ENCODE measurements around the gene STOML3.
"Not testable (repeated sequence)": the region's sequence is repeated elsewhere in the genome, so short reads cannot be mapped to it uniquely, and the experiment has no call there.

The STOML3 gene

DNA sequence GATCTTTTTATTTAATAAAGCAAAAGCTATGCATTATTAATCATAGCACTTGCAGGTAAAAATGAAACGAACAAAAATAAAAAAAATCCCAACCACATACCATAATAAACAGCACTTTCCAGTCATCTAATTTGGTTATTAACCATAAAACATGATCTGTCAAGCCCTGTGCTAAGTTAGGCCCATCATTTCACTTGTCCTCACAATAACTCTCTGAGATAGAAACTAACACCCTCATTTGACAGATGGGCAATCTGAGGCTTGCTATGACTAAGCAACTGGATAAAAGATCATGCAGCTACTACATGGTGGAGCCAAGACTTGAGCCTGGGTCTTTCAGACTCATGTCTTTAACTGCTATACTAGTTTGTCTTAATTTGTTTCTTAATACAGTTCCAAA is 25.5 kb upstream of the STOML3 start:
- peaks cover 32 to 99% of the 10 kb centered on the region in 2 donors for H3K36me3 ChIP-seq (replicated peaks in 1 of 2; ENCODE audit: control insufficient read depth in 2 of 2, insufficient read depth in 2 of 2, low read length in 2 of 2)
- no CpG with 5 or more reads among the region's 1 CpG for WGBS, 2 donors (ENCODE audit: extremely low coverage in 2 of 2, insufficient read length in 2 of 2, insufficient replicate concordance in 1 of 2)

DNA sequence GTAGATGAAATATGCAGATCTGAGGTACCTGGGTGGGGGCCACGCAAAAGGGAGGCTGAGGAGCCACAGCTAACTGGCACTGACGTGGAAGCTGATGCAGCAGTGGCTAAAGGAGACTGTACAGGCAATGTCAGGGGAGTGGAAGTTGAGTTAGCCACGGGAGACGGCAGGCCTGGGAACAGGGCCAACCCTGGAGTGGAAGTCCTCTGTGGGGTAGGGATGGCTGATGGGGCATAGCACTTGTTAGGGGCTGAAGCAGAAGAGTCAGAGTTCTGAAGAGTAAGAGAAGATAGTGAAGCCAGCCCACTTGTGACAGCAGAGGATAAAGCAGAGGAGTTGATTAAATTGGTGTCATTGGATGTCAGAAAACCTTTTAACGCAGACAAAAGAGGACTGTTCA is 22.8 kb upstream of the STOML3 start:
- Histone ChIP-seq H3K36me3 (replicated peaks in 1 of 2; ENCODE audit: control insufficient read depth in 2 of 2, insufficient read depth in 2 of 2, low read length in 2 of 2) (peaks cover 30 to 100% of the 10 kb centered on the region in 2 donors), H3K4me3 (ENCODE audit: low read length in 2 of 2) (no peak overlapping the region), H3K4me1 (ENCODE audit: control insufficient read depth in 2 of 2, insufficient read depth in 1 of 2, low read depth in 1 of 2, low read length in 2 of 2) (peaks cover 0 to 1% of the 10 kb centered on the region in 2 donors), H4K8ac (ENCODE audit: low read depth, low read length) (no peak overlapping the region), H3K4me2 (ENCODE audit: insufficient read depth, low read length, poor library complexity, severe bottlenecking) (no peak overlapping the region), H3K79me1 (ENCODE audit: low read depth, low read length) (no peaks in the 10 kb centered on the region), H3K18ac (ENCODE audit: low read length) (no peak overlapping the region), H2AK5ac (ENCODE audit: low read depth, low read length) (no peak overlapping the region), H2BK12ac (ENCODE audit: low read length) (no peak overlapping the region), H3K9me3 (replicated peaks in 1 of 2; ENCODE audit: control insufficient read depth in 2 of 2, insufficient read depth in 1 of 2, low read depth in 1 of 2, low read length in 2 of 2) (no peaks in the 10 kb centered on the region), H3K4ac (ENCODE audit: low read length) (no peak overlapping the region), H3K23ac (ENCODE audit: low read depth, low read length, poor library complexity) (no peak overlapping the region), H3K14ac (ENCODE audit: low read length) (no peak overlapping the region), H3K9ac (ENCODE audit: low read depth, low read length, poor library complexity) (no peak overlapping the region), H4K91ac (ENCODE audit: low read depth, low read length, poor library complexity) (no peak overlapping the region), H3K27me3 (ENCODE audit: control insufficient read depth in 3 of 3, insufficient read depth in 3 of 3, low read depth in 1 of 3, low read length in 3 of 3) (no peaks in the 10 kb centered on the region), H2BK15ac (ENCODE audit: low read length) (no peak overlapping the region), H2BK5ac (ENCODE audit: low read length) (no peak overlapping the region), H3K27ac (replicated peaks; ENCODE audit: low read length) (no peak overlapping the region), H2AFZ (ENCODE audit: low read length) (no peak overlapping the region), H2BK120ac (ENCODE audit: low read depth, low read length) (no peak overlapping the region)
- WGBS, 2 donors (ENCODE audit: extremely low coverage in 2 of 2, insufficient read length in 2 of 2, insufficient replicate concordance in 1 of 2) = no CpG with 5 or more reads among the region's 5 CpGs
- DNase-seq (ENCODE audit: low spot score) = no peak

More for the DNA sequence above, 25.5 kb upstream of the STOML3 start:
- Histone ChIP-seq H3K4ac (ENCODE audit: low read length) (no peak overlapping the region), H3K4me2 (ENCODE audit: insufficient read depth, low read length, poor library complexity, severe bottlenecking) (no peak overlapping the region), H4K8ac (ENCODE audit: low read depth, low read length) (no peak overlapping the region), H2BK120ac (ENCODE audit: low read depth, low read length) (no peak overlapping the region), H3K79me1 (ENCODE audit: low read depth, low read length) (no peaks in the 10 kb centered on the region), H3K14ac (ENCODE audit: low read length) (no peak overlapping the region), H2BK5ac (ENCODE audit: low read length) (no peak overlapping the region), H3K9me3 (replicated peaks in 1 of 2; ENCODE audit: control insufficient read depth in 2 of 2, insufficient read depth in 1 of 2, low read depth in 1 of 2, low read length in 2 of 2) (no peaks in the 10 kb centered on the region), H2AFZ (ENCODE audit: low read length) (no peak overlapping the region), H3K9ac (ENCODE audit: low read depth, low read length, poor library complexity) (no peak overlapping the region), H4K91ac (ENCODE audit: low read depth, low read length, poor library complexity) (no peak overlapping the region), H3K27ac (replicated peaks; ENCODE audit: low read length) (no peak overlapping the region), H3K27me3 (ENCODE audit: control insufficient read depth in 3 of 3, insufficient read depth in 3 of 3, low read depth in 1 of 3, low read length in 3 of 3) (no peaks in the 10 kb centered on the region), H2BK15ac (ENCODE audit: low read length) (no peak overlapping the region), H2BK12ac (ENCODE audit: low read length) (no peak overlapping the region), H2AK5ac (ENCODE audit: low read depth, low read length) (no peak overlapping the region), H3K4me1 (ENCODE audit: control insufficient read depth in 2 of 2, insufficient read depth in 1 of 2, low read depth in 1 of 2, low read length in 2 of 2) (peaks cover 0 to 1% of the 10 kb centered on the region in 2 donors), H3K23ac (ENCODE audit: low read depth, low read length, poor library complexity) (no peak overlapping the region), H3K4me3 (ENCODE audit: low read length in 2 of 2) (no peak overlapping the region), H3K18ac (ENCODE audit: low read length) (no peak overlapping the region)
- no peak for DNase-seq (ENCODE audit: low spot score)

DNA sequence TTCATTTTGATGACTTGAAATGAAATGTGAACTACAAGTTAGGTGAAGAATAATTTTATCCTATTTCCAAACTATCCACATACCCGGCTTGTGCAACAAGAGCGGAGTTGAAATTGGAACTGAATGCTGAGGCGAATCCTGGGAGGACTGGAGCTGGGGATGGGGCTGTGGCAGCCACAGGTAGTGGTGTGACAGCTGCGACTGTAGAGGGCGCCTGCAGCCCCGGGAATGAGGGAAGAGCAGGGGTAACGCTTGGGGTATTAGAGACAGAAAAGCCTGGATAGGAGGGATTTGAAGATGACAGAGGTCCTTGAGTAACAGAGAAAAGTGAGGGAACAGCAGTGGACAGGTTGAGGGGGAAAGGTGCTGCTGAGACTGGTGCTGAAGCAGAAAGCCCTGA is 22.0 kb upstream of the STOML3 start:
- H3K23ac ChIP-seq (ENCODE audit: low read depth, low read length, poor library complexity) = no peak overlapping the region
- no peak overlapping the region for H3K14ac ChIP-seq (ENCODE audit: low read length)
- no peak overlapping the region for H4K91ac ChIP-seq (ENCODE audit: low read depth, low read length, poor library complexity)
- H4K8ac ChIP-seq (ENCODE audit: low read depth, low read length) = no peak overlapping the region
- H3K27ac ChIP-seq (replicated peaks; ENCODE audit: low read length) = no peak overlapping the region
- no peak overlapping the region for H2BK5ac ChIP-seq (ENCODE audit: low read length)
- H3K4me3 ChIP-seq (ENCODE audit: low read length in 2 of 2) = no peak overlapping the region
- no peak overlapping the region for H3K4me2 ChIP-seq (ENCODE audit: insufficient read depth, low read length, poor library complexity, severe bottlenecking)
- H2BK120ac ChIP-seq (ENCODE audit: low read depth, low read length) = no peak overlapping the region
- no peaks in the 10 kb centered on the region for H3K27me3 ChIP-seq (ENCODE audit: control insufficient read depth in 3 of 3, insufficient read depth in 3 of 3, low read depth in 1 of 3, low read length in 3 of 3)
- H2BK15ac ChIP-seq (ENCODE audit: low read length) = no peak overlapping the region
- no peaks in the 10 kb centered on the region for H3K4me1 ChIP-seq (ENCODE audit: control insufficient read depth in 2 of 2, insufficient read depth in 1 of 2, low read depth in 1 of 2, low read length in 2 of 2)
- no peak for DNase-seq (ENCODE audit: low spot score)
- H2BK12ac ChIP-seq (ENCODE audit: low read length) = no peak overlapping the region
- H3K4ac ChIP-seq (ENCODE audit: low read length) = no peak overlapping the region
- H3K18ac ChIP-seq (ENCODE audit: low read length) = no peak overlapping the region
- no CpG with 5 or more reads among the region's 7 CpGs for WGBS, 2 donors (ENCODE audit: extremely low coverage in 2 of 2, insufficient read length in 2 of 2, insufficient replicate concordance in 1 of 2)
- H3K9me3 ChIP-seq (replicated peaks in 1 of 2; ENCODE audit: control insufficient read depth in 2 of 2, insufficient read depth in 1 of 2, low read depth in 1 of 2, low read length in 2 of 2) = no peaks in the 10 kb centered on the region
- peaks cover 28 to 100% of the 10 kb centered on the region in 2 donors for H3K36me3 ChIP-seq (replicated peaks in 1 of 2; ENCODE audit: control insufficient read depth in 2 of 2, insufficient read depth in 2 of 2, low read length in 2 of 2)
- H2AFZ ChIP-seq (ENCODE audit: low read length) = no peak overlapping the region
- no peak overlapping the region for H2AK5ac ChIP-seq (ENCODE audit: low read depth, low read length)
- H3K79me1 ChIP-seq (ENCODE audit: low read depth, low read length) = no peaks in the 10 kb centered on the region
- no peak overlapping the region for H3K9ac ChIP-seq (ENCODE audit: low read depth, low read length, poor library complexity)

DNA sequence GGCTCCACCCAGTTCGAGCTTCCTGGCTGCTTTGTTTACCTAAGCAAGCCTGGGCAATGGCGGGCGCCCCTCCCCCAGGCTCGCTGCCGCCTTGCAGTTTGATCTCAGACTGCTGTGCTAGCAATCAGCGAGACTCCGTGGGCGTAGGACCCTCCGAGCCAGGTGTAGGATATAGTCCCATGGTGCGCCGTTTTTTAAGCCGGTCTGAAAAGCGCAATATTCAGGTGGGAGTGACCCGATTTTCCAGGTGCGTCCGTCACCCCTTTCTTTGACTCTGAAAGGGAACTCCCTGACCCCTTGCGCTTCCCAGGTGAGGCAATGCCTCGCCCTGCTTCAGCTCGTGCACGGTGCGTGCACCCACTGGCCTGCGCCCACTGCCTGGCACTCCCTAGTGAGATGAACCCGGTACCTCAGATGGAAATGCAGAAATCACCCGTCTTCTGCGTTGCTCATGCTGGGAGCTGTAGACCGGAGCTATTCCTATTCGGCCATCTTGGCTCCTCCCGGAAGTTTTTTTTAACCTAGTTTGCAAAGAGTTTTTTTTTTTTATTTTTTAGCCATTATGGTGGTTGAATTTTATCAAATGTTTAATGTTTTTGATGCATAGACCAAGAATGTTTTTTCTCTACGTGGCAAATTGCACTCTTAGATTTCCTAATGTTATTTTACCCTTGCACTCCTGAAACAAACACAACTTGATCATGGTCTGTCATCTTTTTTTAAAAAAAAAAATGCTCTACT is 15.9 kb upstream of the STOML3 start:
- not testable (repeated sequence) for H3K4me2 ChIP-seq (ENCODE audit: insufficient read depth, low read length, poor library complexity, severe bottlenecking); H3K18ac ChIP-seq (ENCODE audit: low read length); H2AK5ac ChIP-seq (ENCODE audit: low read depth, low read length); H2BK12ac ChIP-seq (ENCODE audit: low read length); H3K4me1 ChIP-seq (ENCODE audit: control insufficient read depth in 2 of 2, insufficient read depth in 1 of 2, low read depth in 1 of 2, low read length in 2 of 2); H4K8ac ChIP-seq (ENCODE audit: low read depth, low read length); H3K27me3 ChIP-seq (ENCODE audit: control insufficient read depth in 3 of 3, insufficient read depth in 3 of 3, low read depth in 1 of 3, low read length in 3 of 3); H2BK5ac ChIP-seq (ENCODE audit: low read length); H2BK120ac ChIP-seq (ENCODE audit: low read depth, low read length); H3K4ac ChIP-seq (ENCODE audit: low read length); H3K9me3 ChIP-seq (replicated peaks in 1 of 2; ENCODE audit: control insufficient read depth in 2 of 2, insufficient read depth in 1 of 2, low read depth in 1 of 2, low read length in 2 of 2); H3K14ac ChIP-seq (ENCODE audit: low read length); H4K91ac ChIP-seq (ENCODE audit: low read depth, low read length, poor library complexity); H3K79me1 ChIP-seq (ENCODE audit: low read depth, low read length); H3K4me3 ChIP-seq (ENCODE audit: low read length in 2 of 2); H3K9ac ChIP-seq (ENCODE audit: low read depth, low read length, poor library complexity); H3K23ac ChIP-seq (ENCODE audit: low read depth, low read length, poor library complexity); H2AFZ ChIP-seq (ENCODE audit: low read length); H3K27ac ChIP-seq (replicated peaks; ENCODE audit: low read length); H2BK15ac ChIP-seq (ENCODE audit: low read length); DNase-seq (ENCODE audit: low spot score)
- no CpG with 5 or more reads among the region's 29 CpGs for whole genome bisulfite sequencing, 2 donors (ENCODE audit: extremely low coverage in 2 of 2, insufficient read length in 2 of 2, insufficient replicate concordance in 1 of 2)
- H3K36me3 ChIP-seq (replicated peaks in 1 of 2; ENCODE audit: control insufficient read depth in 2 of 2, insufficient read depth in 2 of 2, low read length in 2 of 2) = peaks cover 5 to 44% of the 10 kb centered on the region in 2 donors
